Subcutaneous abdominal adipose tissue (tissue), 5 donors: ENCODE results near the gene KCNH2.
"Not testable (repeated sequence)": the region's sequence is repeated elsewhere in the genome, so short reads cannot be mapped to it uniquely, and the experiment has no call there.

Source experiments
- H3K27ac ChIP-seq: one replicate; pipeline ENCODE4 v1.7.0; 2013; ENCODE audit warnings: low read depth, mild to moderate bottlenecking, inconsistent platforms, low read length, moderate library complexity
- H3K27me3 ChIP-seq, 5 donors: one replicate each; pipeline ENCODE4 v1.7.0; 2013; ENCODE audit warnings: low read length in 5 of 5, inconsistent platforms in 1 of 5; ENCODE audit not compliant: control insufficient read depth in 5 of 5, insufficient read depth in 4 of 5
- H3K36me3 ChIP-seq, 5 donors: one replicate each; pipeline ENCODE4 v1.7.0; 2013; ENCODE audit warnings: low read length in 5 of 5; ENCODE audit not compliant: control insufficient read depth in 5 of 5, insufficient read depth in 5 of 5
- H3K4me1 ChIP-seq, 5 donors: one replicate each; pipeline ENCODE4 v1.7.0; 2013; ENCODE audit warnings: low read length in 5 of 5, mild to moderate bottlenecking in 3 of 5, moderate library complexity in 1 of 5; ENCODE audit not compliant: control insufficient read depth in 5 of 5, insufficient read depth in 5 of 5
- H3K4me3 ChIP-seq, 5 donors: one replicate each; pipeline ENCODE4 v1.7.0; 2013; ENCODE audit warnings: low read length in 5 of 5, low read depth in 1 of 5
- H3K9ac ChIP-seq, 5 donors: one replicate each; pipeline ENCODE4 v1.7.0; 2013; ENCODE audit warnings: low read length in 5 of 5, mild to moderate bottlenecking in 4 of 5, moderate library complexity in 3 of 5
- H3K9me3 ChIP-seq, 5 donors: one replicate each; pipeline ENCODE4 v1.7.0; 2013; ENCODE audit warnings: low read length in 5 of 5; ENCODE audit not compliant: control insufficient read depth in 5 of 5
- donor health status: healthy.
- donor health status: healthy.
- donor health status: healthy.
- donor health status: healthy.
- donor health status: healthy.

Gene KCNH2

GRCh38 chr7:151012911-151013347, 34.8 kb upstream of the KCNH2 start:
- no peak overlapping the region for H3K27ac ChIP-seq
- H3K4me1 ChIP-seq: peaks cover 9 to 55% (median 40%) of the 10 kb centered on the region in 5 donors
- peaks cover 0 to 13% (median 0%) of the 10 kb centered on the region in 5 donors for H3K36me3 ChIP-seq
- H3K4me3 ChIP-seq: no peak overlapping the region
- H3K9ac ChIP-seq: no peak overlapping the region
- H3K9me3 ChIP-seq: no peaks in the 10 kb centered on the region
- peaks cover 14 to 39% (median 29%) of the 10 kb centered on the region in 5 donors for H3K27me3 ChIP-seq

DNA sequence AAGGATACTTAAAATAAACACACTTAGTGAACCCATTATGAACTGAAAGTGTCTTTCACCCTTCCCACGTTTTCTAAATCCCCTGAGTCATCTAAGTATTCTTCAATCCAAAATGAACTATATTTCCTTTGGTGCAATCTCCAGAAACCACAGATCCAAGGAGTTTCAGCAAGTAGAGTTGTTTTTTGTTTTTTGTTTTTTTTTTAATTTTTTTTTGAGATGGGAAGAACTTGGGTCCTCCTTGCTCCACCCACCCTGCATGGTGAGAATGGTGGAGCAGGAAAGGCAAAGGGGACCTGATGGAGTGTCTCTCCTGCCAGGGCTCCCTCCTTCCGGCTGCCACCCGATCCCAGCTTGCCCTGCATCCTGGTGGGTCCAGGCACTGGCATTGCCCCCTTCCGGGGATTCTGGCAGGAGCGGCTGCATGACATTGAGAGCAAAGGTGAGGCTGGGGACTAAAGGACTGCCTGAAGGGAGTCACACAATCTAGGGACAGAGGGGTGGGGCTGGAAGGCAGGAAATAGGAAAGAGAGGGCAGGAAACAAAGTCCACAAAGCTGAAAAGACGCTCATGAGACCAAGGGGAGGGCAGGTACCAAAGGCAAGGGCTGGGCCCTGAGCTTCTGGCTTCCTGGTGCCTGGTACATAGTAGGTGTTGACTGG, 34.0 kb upstream of the KCNH2 start:
- Histone ChIP-seq H3K27ac (no peak overlapping the region), H3K4me3 (no peak overlapping the region), H3K9ac (no peak overlapping the region), H3K4me1 (peaks cover 9 to 58% (median 37%) of the 10 kb centered on the region in 5 donors), H3K9me3 (no peaks in the 10 kb centered on the region), H3K36me3 (peaks cover 0 to 13% (median 0%) of the 10 kb centered on the region in 5 donors), H3K27me3 (peaks cover 7 to 33% (median 21%) of the 10 kb centered on the region in 5 donors)

GRCh38 chr7:151011616-151012015, 33.5 kb upstream of the KCNH2 start:
- not testable (repeated sequence) for H3K27ac ChIP-seq, H3K9ac ChIP-seq, H3K9me3 ChIP-seq, H3K4me3 ChIP-seq
- H3K36me3 ChIP-seq: peaks cover 0 to 13% (median 0%) of the 10 kb centered on the region in 5 donors
- peaks cover 9 to 62% (median 37%) of the 10 kb centered on the region in 5 donors for H3K4me1 ChIP-seq
- peaks cover 2 to 30% (median 19%) of the 10 kb centered on the region in 5 donors for H3K27me3 ChIP-seq

DNA sequence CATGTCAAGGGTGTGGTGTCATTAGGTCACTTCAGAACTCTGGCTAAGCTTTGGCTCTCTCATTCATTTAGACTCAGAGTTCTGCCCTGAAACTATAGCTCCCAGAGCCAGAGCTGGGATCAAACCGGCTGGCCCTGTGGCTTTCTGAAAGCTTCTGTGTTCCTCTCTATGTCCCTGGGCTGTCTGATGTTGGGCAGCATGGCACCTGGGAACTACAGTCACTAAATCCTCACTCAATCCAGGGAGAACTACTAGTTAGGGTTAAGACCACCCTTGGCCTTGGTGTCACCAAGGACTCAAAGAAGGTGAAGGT, 32.9 kb upstream of the KCNH2 start:
- no peak overlapping the region for H3K9ac ChIP-seq

GRCh38 chr7:151010307-151011096, 32.4 kb upstream of the KCNH2 start:
- Histone ChIP-seq H3K9ac (no peak overlapping the region), H3K4me3 (no peak overlapping the region), H3K4me1 (peaks cover 9 to 65% (median 37%) of the 10 kb centered on the region in 5 donors), H3K36me3 (peaks cover 0 to 14% (median 2%) of the 10 kb centered on the region in 5 donors), H3K27me3 (peaks cover 0 to 26% (median 16%) of the 10 kb centered on the region in 5 donors), H3K9me3 (no peaks in the 10 kb centered on the region), H3K27ac (no peak overlapping the region)

More for the DNA sequence above, 32.9 kb upstream of the KCNH2 start:
- Histone ChIP-seq H3K27ac (no peak overlapping the region), H3K4me1 (peaks cover 9 to 65% (median 37%) of the 10 kb centered on the region in 5 donors), H3K4me3 (no peak overlapping the region), H3K27me3 (peaks cover 0 to 30% (median 17%) of the 10 kb centered on the region in 5 donors), H3K36me3 (peaks cover 0 to 13% (median 0%) of the 10 kb centered on the region in 5 donors), H3K9me3 (no peaks in the 10 kb centered on the region)

- Histone ChIP-seq H3K27me3 (peaks cover 0 to 22% (median 16%) of the 10 kb centered on the region in 5 donors), H3K4me1 (peaks cover 9 to 61% (median 37%) of the 10 kb centered on the region in 5 donors)
Measured at GRCh38 chr7:151010037-151010306, 31.9 kb upstream of the KCNH2 start.

GRCh38 chr7:151009327-151010036, 31.4 kb upstream of the KCNH2 start:
- H3K27me3 ChIP-seq: peaks cover 0 to 22% (median 16%) of the 10 kb centered on the region in 5 donors
- no peak overlapping the region for H3K9ac ChIP-seq
- no peaks in the 10 kb centered on the region for H3K9me3 ChIP-seq
- peaks cover 9 to 59% (median 37%) of the 10 kb centered on the region in 5 donors for H3K4me1 ChIP-seq
- no peak overlapping the region for H3K4me3 ChIP-seq
- H3K36me3 ChIP-seq: peaks cover 0 to 19% (median 9%) of the 10 kb centered on the region in 5 donors
- no peak overlapping the region for H3K27ac ChIP-seq

More at GRCh38 chr7:151010037-151010306, 31.9 kb upstream of the KCNH2 start:
- Histone ChIP-seq H3K36me3 (peaks cover 0 to 19% (median 8%) of the 10 kb centered on the region in 5 donors), H3K9ac (no peak overlapping the region), H3K9me3 (no peaks in the 10 kb centered on the region), H3K4me3 (no peak overlapping the region), H3K27ac (no peak overlapping the region)

DNA sequence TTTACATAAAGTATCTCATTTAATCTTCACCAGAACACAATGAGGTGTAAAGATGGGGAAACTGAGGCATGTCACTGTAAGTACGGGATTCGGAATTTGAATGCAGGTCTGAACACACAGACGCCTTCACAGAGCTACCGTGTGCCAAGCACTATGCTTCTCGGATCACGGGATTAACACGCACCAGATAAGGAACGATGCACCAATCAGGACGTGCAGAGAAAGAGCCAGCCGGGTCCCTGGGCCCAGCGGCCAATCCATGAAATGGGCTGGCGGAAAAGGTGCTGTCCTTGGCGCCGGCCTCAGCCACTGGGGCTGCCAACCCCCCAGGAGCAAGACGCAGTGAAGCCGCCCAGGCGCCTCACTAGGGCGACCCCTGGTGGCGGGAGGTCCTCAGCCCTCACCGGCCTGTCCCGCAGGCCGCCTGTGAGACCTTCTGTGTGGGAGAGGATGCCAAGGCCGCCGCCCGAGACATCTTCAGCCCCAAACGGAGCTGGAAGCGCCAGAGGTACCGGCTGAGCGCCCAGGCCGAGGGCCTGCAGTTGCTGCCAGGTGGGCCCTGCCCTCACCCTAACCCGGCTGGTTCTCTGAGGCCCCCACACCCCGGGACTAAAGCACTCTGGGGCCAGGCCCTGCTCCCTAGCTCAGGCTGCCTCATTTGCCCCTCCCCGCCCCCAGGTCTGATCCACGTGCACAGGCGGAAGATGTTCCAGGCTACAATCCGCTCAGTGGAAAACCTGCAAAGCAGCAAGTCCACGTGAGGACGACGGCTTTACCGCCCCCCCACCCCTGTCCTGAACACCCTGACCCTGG, 30.6 kb upstream of the KCNH2 start:
- Histone ChIP-seq H3K27me3 (peaks cover 0 to 21% (median 10%) of the 10 kb centered on the region in 5 donors), H3K4me3 (peak overlapping the region; percentile 32 to 60 (median 50)), H3K9me3 (no peaks in the 10 kb centered on the region), H3K36me3 (peaks cover 0 to 13% (median 9%) of the 10 kb centered on the region in 5 donors), H3K27ac (no peak overlapping the region), H3K9ac (peak overlapping the region in 1 of 5 donors; percentile 9), H3K4me1 (peaks cover 9 to 53% (median 32%) of the 10 kb centered on the region in 5 donors)

DNA sequence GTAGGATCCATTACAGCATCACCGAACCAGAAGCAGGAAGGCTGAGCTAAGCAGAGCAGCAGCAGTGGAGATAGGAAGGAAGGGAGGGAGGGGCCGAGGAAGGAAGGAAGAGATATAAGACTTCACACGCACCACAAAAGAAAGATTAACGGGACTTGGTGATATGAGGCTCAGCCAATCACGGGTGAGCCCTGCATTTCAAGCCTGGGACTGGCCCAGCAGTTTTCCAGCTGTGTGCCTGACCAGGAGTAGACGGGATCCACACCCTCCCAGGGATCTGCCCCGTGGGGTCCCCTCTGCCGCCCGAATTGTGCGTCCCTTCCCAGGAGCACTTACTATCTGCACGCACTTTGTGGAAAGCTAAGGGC, 30.0 kb upstream of the KCNH2 start:
- Histone ChIP-seq H3K4me1 (peaks cover 9 to 51% (median 28%) of the 10 kb centered on the region in 5 donors), H3K27ac (no peak overlapping the region), H3K9me3 (no peaks in the 10 kb centered on the region), H3K4me3 (peak overlapping the region; percentile 32 to 60 (median 50)), H3K36me3 (peaks cover 0 to 16% (median 9%) of the 10 kb centered on the region in 5 donors), H3K9ac (peak overlapping the region in 1 of 5 donors; percentile 9), H3K27me3 (peaks cover 0 to 21% (median 10%) of the 10 kb centered on the region in 5 donors)
